ENCODE measurements around the gene PFDN2.

GRCh38 chr1:161071886-161072371 is 45.9 kb downstream of the PFDN2 start:
- peak; percentile 84 for TF ChIP-seq CTCF (IDR thresholded peaks at IDR 0.05; ENCODE audit: low read depth, low read length)
- no peak for TF ChIP-seq EZH2phosphoT487 (IDR thresholded peaks at IDR 0.05; ENCODE audit: low read depth)
